VCaP (cell line): ENCODE measurements around the gene DERL3.

Source experiments
- H3K27ac ChIP-seq: fragments of 450-650 bp; 2 replicates; pipeline ENCODE4 v1.5.1; 2017
- CTCF ChIP-seq: fragments of 450-650 bp; conservative IDR thresholded peaks from 2 replicates; pipeline ENCODE4 v1.5.1; 2017; ENCODE audit warnings: mild to moderate bottlenecking, moderate library complexity

DERL3 gene

GRCh38 chr22:23827351-23827995 is 11.3 kb downstream of the DERL3 start:
- TF ChIP-seq CTCF = no peak
- no peak overlapping the region for H3K27ac ChIP-seq

GRCh38 chr22:23826510-23827350 is 12.1 kb downstream of the DERL3 start:
- H3K27ac ChIP-seq = no peak overlapping the region
- no peak for TF ChIP-seq CTCF

GRCh38 chr22:23825246-23825905 is 13.4 kb downstream of the DERL3 start:
- no peak for TF ChIP-seq CTCF
- H3K27ac ChIP-seq = no peak overlapping the region

- no peak for TF ChIP-seq CTCF
- no peak overlapping the region for H3K27ac ChIP-seq
These were observed 14.1 kb downstream of the DERL3 start for GRCh38 chr22:23824476-23825245.

- H3K27ac ChIP-seq = no peak overlapping the region
- TF ChIP-seq CTCF = no peak
These were observed 15.4 kb downstream of the DERL3 start for GRCh38 chr22:23823331-23823791.

GRCh38 chr22:23822101-23822671 is 16.6 kb downstream of the DERL3 start:
- TF ChIP-seq CTCF = no peak
- no peak overlapping the region for H3K27ac ChIP-seq
